SU-DHL-6 (cell line): Measurements from ENCODE around the gene MGRN1.

Source experiments
- H2AFZ ChIP-seq: fragments of 200-600 bp; sonication (generic); 2 replicates; pipeline ENCODE4 v1.6.1; 2014; ENCODE audit warnings: low read depth, mild to moderate bottlenecking, moderate library complexity, mixed read lengths, antibody characterized with exemption, low read length; ENCODE audit not compliant: severe bottlenecking
- H3F3A ChIP-seq: fragments of 200-600 bp; shearing (Covaris generic); 2 replicates; pipeline ENCODE4 v1.6.0; 2016; ENCODE audit warnings: antibody characterized with exemption, mild to moderate bottlenecking; ENCODE audit not compliant: insufficient read depth
- H3K27ac ChIP-seq: fragments of 200-600 bp; sonication (generic); 2 replicates; pipeline ENCODE4 v1.5.1; 2016; ENCODE audit warnings: low read depth, mild to moderate bottlenecking, low read length, moderate library complexity, mixed read lengths
- H3K27me3 ChIP-seq: fragments of 200-600 bp; sonication (generic), shearing (Covaris generic); 2 replicates; pipeline ENCODE4 v1.6.0; 2014; ENCODE audit warnings: mild to moderate bottlenecking, low read length
- H3K36me3 ChIP-seq: fragments of 200-600 bp; sonication (generic); 2 replicates; pipeline ENCODE4 v1.6.1; 2014; ENCODE audit warnings: mild to moderate bottlenecking, low read length, mixed read lengths
- H3K4me2 ChIP-seq: fragments of 300-600, 200-600 bp; shearing (Covaris generic), sonication (generic); 2 replicates; pipeline ENCODE4 v1.6.0; 2014; ENCODE audit warnings: low read length, low read depth, mild to moderate bottlenecking; ENCODE audit not compliant: poor library complexity, severe bottlenecking
- H3K4me3 ChIP-seq: fragments of 200-600 bp; sonication (generic); 2 replicates; pipeline ENCODE4 v1.5.1; 2014; ENCODE audit warnings: antibody characterized with exemption, low read length, mild to moderate bottlenecking, mixed read lengths; ENCODE audit not compliant: insufficient read depth, poor library complexity, severe bottlenecking
- H3K79me2 ChIP-seq: fragments of 200-600 bp; sonication (generic); 2 replicates; pipeline ENCODE4 v1.6.1; 2014; ENCODE audit warnings: mild to moderate bottlenecking, low read length, moderate library complexity; ENCODE audit not compliant: insufficient read depth
- H3K9ac ChIP-seq: fragments of 200-600 bp; sonication (generic); 2 replicates; pipeline ENCODE4 v1.7.0; 2014; ENCODE audit warnings: mild to moderate bottlenecking, low read length
- H3K9me2 ChIP-seq: fragments of 200-600 bp; sonication (generic); replicated peaks from 2 replicates; pipeline ENCODE4 v1.6.1; 2014; ENCODE audit warnings: low read length; ENCODE audit not compliant: insufficient read depth
- H3K9me3 ChIP-seq: fragments of 200-600 bp; sonication (generic); 2 replicates; pipeline ENCODE4 v1.6.1; 2014; ENCODE audit warnings: low read length, mixed read lengths; ENCODE audit not compliant: insufficient read depth
- H4K20me1 ChIP-seq: fragments of 200-600 bp; sonication (generic); 2 replicates; pipeline ENCODE4 v1.6.1; 2014; ENCODE audit warnings: low read depth, mild to moderate bottlenecking, antibody characterized with exemption, low read length, moderate library complexity, mixed read lengths
- EZH2phosphoT487 ChIP-seq: fragments of 200-600 bp; sonication (generic), shearing (Covaris generic); conservative IDR thresholded peaks from 2 replicates; pipeline ENCODE4 v1.6.1; 2018; ENCODE audit warnings: mild to moderate bottlenecking, antibody characterized with exemption, low read length, moderate library complexity, mixed read lengths
- TF ChIP-seq, protein P1 (sequence below): fragments of 200-600 bp; sonication (generic); IDR thresholded peaks from one replicate; pipeline ENCODE4 v1.5.1; 2017; ENCODE audit warnings: antibody characterized with exemption, mild to moderate bottlenecking, low read length, moderate library complexity; ENCODE audit not compliant: insufficient read depth, poor library complexity, severe bottlenecking

The MGRN1 gene

DNA sequence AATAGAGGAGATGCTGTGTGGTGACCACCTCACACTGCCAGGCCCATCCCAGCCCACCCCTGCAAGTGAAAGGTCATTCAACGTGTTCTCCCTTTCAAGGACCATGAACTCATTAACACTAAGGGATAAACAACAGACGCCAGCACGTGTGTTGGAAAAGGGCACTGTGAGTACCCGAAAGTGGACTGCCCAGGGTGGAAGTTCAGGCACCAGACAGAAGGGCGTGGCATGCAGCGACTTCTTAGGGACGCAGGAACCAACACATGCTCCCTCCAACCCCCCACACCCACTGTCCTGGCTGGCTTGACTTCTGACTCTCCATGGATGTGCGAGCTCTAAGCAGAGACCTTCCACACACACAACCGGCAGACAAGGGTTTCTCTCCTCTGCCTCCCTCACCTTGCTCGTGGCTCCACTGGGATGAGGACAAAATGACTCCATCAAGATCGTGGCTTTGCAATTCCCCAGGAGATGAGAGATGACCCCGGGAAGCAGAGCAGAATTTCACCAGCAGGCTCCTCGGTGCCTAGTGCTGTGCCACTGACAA, 20.9 kb upstream of the MGRN1 start:
- H2AFZ ChIP-seq: no peak overlapping the region
- no peaks in the 10 kb centered on the region for H3K27me3 ChIP-seq
- no peak overlapping the region for H3K4me3 ChIP-seq
- no peak overlapping the region for H3K9ac ChIP-seq
- H3F3A ChIP-seq: no peaks in the 10 kb centered on the region
- H3K4me2 ChIP-seq: no peak overlapping the region
- H3K9me2 ChIP-seq: no peaks in the 10 kb centered on the region
- no peaks in the 10 kb centered on the region for H4K20me1 ChIP-seq
- TF ChIP-seq, protein P1, sequence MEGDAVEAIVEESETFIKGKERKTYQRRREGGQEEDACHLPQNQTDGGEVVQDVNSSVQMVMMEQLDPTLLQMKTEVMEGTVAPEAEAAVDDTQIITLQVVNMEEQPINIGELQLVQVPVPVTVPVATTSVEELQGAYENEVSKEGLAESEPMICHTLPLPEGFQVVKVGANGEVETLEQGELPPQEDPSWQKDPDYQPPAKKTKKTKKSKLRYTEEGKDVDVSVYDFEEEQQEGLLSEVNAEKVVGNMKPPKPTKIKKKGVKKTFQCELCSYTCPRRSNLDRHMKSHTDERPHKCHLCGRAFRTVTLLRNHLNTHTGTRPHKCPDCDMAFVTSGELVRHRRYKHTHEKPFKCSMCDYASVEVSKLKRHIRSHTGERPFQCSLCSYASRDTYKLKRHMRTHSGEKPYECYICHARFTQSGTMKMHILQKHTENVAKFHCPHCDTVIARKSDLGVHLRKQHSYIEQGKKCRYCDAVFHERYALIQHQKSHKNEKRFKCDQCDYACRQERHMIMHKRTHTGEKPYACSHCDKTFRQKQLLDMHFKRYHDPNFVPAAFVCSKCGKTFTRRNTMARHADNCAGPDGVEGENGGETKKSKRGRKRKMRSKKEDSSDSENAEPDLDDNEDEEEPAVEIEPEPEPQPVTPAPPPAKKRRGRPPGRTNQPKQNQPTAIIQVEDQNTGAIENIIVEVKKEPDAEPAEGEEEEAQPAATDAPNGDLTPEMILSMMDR: no peak
- TF ChIP-seq EZH2phosphoT487: no peak
- H3K9me3 ChIP-seq: no peaks in the 10 kb centered on the region
- no peaks in the 10 kb centered on the region for H3K79me2 ChIP-seq
- no peaks in the 10 kb centered on the region for H3K36me3 ChIP-seq
- H3K27ac ChIP-seq: no peak overlapping the region

DNA sequence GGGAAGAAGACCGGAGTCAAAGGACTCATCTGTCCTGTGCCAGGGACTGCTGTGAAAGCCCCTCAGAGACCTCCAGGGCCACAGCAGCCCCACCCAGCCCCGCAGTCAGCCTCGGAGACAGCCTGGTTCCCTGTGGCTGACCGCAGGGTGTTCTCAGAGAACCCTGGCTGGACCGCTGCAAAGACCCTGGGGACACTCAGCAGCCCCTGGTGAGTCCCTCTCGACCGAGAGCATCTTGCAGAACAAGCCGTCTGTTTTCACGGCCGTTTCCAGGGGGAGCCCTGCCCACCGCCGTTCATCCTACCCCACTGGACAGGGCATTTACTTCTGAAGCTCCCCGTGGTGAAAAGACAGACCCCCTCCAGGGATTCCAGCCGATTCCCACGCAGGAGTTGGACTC, 20.2 kb upstream of the MGRN1 start:
- Histone ChIP-seq H4K20me1 (no peaks in the 10 kb centered on the region), H3F3A (no peaks in the 10 kb centered on the region), H3K9me2 (no peaks in the 10 kb centered on the region), H3K9ac (no peak overlapping the region), H3K4me2 (no peak overlapping the region), H2AFZ (no peak overlapping the region), H3K79me2 (no peaks in the 10 kb centered on the region), H3K36me3 (no peaks in the 10 kb centered on the region), H3K27me3 (no peaks in the 10 kb centered on the region), H3K9me3 (no peaks in the 10 kb centered on the region), H3K27ac (no peak overlapping the region), H3K4me3 (no peak overlapping the region)
- TF ChIP-seq, protein P1: no peak
- TF ChIP-seq EZH2phosphoT487: no peak

- TF ChIP-seq, protein P1: no peak
- no peak for TF ChIP-seq EZH2phosphoT487
- Histone ChIP-seq H3K79me2 (no peaks in the 10 kb centered on the region), H3F3A (no peaks in the 10 kb centered on the region), H3K9me2 (no peaks in the 10 kb centered on the region), H3K4me2 (no peak overlapping the region), H3K36me3 (no peaks in the 10 kb centered on the region), H3K9ac (no peak overlapping the region), H2AFZ (no peak overlapping the region), H3K27ac (no peak overlapping the region), H3K27me3 (no peaks in the 10 kb centered on the region), H4K20me1 (no peaks in the 10 kb centered on the region), H3K4me3 (no peak overlapping the region), H3K9me3 (no peaks in the 10 kb centered on the region)
Measured at GRCh38 chr16:4606354-4606753, 18.3 kb upstream of the MGRN1 start.
